LoVo (cell line): ENCODE data around the gene USP28.

Experiments
- DNase-seq: peaks from one replicate; pipeline ENCODE4 v3.0.0-alpha.2; 2016; ENCODE audit warnings: low spot score

The USP28 gene

DNA sequence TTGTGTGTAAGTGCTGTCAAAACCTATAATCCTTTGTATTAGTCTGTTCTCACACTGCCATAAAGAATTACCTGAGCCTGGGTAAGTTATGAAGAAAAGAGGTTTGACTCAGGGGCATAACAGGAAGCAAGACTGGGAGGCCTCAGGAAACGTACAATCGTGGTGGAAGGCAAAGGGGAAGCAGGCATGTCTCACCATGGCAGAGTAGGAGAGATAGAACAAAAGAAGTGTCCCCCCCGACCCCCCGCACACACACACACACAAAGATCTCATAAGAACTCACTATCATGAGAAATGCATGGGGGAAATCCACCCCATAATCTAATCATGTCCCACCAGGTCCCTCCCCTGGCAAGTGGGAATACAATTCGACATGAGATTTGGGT, 2.3 kb upstream of the USP28 start:
- DNase-seq: no peak

GRCh38 chr11:113876798-113877669, 1.7 kb upstream of the USP28 start:
- no peak for DNase-seq

DNA sequence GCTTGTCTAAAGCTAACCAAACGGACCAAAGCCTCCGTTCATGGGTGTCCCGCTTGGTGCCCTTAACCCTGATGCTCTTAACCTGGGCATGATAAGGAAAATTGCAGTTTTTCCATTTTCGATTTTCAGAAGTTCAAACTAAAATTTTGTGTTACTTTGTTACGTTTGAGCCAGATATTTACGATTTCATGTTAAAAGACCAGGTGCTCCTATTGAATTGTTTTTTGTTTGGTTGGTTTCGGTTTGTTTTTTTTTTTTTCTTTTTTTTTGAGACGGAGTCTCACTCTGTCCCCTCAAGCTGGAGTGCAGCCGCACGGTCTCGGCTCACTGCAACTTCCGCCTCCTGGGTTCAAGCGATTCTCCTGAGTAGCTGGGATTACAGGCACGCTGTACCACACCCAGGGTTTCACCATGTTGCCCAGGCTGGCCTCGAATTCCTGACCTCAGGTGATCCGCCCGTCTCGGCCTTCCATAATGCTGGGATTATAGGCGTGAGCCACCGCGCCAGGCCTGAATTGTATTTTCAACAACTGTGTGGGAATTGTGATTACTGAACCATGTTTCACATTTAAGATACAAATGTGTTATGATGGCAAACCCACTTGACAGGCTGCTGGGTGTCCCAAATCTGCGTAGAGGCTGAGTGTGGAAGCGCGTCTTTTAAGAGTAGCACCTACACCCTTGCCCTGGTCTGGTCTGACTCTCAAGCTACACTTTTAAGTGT, 864 bp upstream of the USP28 start:
- no peak for DNase-seq

DNA sequence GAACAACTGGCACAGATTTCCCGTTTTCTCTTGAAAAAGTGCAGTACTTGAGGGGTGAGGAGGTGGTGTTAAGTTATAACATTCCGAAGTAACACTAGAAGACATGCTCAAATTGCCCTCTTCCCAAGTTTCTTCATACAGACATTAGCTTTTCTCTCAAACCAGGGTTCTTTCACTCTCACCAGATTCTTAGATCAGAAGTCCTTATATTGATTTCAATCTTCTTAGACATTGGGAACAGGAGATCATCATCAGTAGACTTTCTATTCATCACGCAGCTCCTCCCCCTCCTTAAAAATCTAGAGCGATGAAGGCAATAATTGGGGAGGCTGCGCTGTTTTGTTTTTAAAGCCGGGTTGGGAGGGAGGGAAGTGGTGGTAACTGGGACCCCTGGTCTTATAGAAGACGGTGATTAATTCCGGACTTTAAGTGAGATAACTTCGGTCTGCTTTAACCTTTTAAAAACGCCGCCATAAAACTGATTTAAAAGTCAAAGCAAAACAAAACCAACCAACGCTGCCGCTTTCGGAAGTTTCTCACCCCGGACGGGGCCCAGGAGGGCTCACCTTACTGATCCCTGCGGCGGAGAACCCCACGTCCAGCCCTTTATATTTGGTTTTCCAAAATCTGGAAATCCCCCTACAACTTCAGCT, 665 bp downstream of the USP28 start:
- DNase-seq: peak; percentile 2

DNA sequence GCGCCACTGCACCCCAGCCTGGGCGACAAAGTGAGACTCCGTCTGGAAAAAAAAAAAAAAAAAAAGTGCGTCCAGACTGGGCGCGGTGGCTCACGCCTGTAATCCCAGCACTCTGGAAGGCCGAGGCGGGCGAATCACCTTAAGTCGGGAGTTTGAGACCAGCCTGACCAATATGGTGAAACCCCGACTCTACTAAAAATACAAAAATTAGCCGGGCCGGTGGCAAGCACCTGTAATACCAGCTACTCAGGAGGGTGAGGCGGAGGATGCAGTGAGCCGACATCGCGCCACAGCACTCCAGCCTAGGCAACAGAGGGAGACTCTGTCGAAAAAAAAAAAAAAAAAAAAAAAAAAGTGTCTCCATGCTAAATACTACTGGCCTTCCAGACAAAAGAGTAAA, 1.3 kb downstream of the USP28 start:
- no peak for DNase-seq

GRCh38 chr11:113873236-113873626, 2.1 kb downstream of the USP28 start:
- no peak for DNase-seq

GRCh38 chr11:113871336-113871735, 4.0 kb downstream of the USP28 start:
- no peak for DNase-seq

GRCh38 chr11:113867843-113868503, 7.4 kb downstream of the USP28 start:
- DNase-seq: no peak

DNA sequence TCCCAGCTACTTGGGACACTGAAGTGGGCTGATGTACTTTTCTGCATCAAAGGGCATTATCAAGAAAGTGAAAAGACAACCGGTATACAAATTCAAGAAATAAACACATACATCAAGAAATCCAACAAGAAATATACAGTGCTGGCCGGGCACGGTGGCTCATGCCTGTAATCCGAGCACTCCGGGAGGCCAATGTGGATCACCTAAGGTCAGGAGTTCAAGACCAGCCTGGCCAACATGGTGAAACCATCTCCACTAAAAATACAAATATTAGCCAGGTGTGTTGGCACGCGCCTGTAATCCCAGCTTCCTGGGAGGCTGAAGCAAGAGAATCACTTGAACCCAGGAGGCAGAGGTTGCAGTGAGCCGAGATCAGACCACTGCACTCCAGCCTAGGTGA, 9.5 kb downstream of the USP28 start:
- DNase-seq: no peak

GRCh38 chr11:113864410-113864809, 11.0 kb downstream of the USP28 start:
- DNase-seq: no peak

DNA sequence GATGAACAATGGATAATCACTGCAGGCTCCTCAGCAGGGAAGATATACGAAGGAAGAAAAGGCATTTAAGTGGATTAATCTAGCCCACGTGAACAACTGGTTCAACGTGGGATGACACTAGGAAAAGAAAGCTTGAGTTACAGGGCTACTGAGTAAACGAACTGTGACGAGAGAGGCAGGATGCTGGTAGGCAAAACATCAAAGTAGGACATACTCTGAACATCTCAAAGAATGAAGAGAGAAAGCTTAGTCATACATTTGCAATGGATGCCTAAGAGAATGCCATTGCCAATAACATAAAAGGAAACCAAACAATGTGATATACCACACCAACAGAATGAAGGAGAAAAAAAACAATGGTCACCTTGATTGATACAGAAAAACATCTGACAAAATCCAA, 12.9 kb downstream of the USP28 start:
- DNase-seq: no peak

GRCh38 chr11:113859665-113860064, 15.7 kb downstream of the USP28 start:
- DNase-seq: no peak

GRCh38 chr11:113856966-113857759, 18.2 kb downstream of the USP28 start:
- DNase-seq: no peak

GRCh38 chr11:113855803-113856202, 19.6 kb downstream of the USP28 start:
- DNase-seq: no peak

DNA sequence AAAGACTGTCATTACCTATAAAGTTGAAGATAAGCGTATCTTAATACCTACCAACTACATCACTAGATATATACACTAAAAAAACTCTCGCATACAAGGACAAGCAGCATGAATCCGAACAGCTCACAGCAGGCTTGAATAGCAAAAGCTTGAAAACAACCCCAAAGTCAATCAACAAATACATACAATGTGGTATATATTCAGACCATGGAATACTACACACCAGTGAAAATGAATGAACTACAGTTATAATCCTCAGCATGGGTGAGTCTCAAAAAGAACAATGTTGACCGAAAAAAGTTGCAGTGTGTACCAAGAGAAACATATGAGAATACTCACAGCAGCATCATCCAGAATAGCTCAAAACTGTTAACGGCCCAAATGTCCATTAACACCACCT, 25.2 kb downstream of the USP28 start:
- no peak for DNase-seq

GRCh38 chr11:113849713-113850112, 25.7 kb downstream of the USP28 start:
- DNase-seq: no peak

DNA sequence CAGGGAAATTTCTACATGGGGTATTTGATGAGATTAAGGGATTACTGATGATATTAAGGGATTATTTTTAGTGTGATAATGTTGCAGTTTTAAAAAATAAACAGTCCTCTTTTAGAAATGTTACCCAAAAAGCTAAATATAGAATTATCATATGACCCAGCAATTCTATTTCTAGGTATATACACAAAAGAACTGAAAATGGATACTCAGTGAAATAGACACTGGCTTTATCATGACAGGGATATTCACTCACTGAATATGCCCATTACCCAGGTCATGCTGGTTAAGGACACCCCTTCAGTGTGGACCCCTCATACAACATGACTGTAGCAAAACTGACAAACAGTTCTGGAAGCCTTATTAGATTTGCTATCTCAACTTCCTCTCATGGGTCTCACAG, 27.8 kb downstream of the USP28 start:
- DNase-seq: no peak

GRCh38 chr11:113847111-113847510, 28.3 kb downstream of the USP28 start:
- no peak for DNase-seq

GRCh38 chr11:113841691-113842090, 33.7 kb downstream of the USP28 start:
- DNase-seq: no peak

GRCh38 chr11:113840932-113841664, 34.3 kb downstream of the USP28 start:
- DNase-seq: no peak

DNA sequence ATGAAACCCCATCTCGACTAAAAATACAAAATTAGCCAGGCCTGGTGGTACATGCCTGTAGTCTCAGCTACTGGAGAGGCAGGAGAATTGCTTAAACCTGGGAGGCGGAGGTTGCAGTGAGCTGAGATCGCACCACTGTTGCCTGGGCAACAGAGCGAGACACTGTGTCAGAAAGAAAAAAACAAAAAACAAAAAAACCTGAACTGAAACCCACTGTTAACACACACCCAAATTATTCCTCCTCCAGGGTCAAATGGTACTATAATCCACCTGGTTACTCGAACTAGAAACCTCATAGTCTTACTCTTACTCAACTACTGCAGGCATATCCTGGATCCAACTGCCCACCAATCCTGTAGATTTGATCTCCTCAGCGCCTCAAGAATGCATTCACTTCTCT, 35.5 kb downstream of the USP28 start:
- no peak for DNase-seq
